GM12865 (cell line): ENCODE data around the gene CLINT1.

Experiments used
- DNase-seq: peaks from one replicate; pipeline ENCODE4 v3.0.0; 2010; ENCODE audit warnings: low read depth
- H3K4me3 ChIP-seq: 2 replicates; pipeline ENCODE4 v1.5.1; 2011; ENCODE audit warnings: mild to moderate bottlenecking, low read depth, low read length, control low read depth
- TF ChIP-seq, protein P1 (sequence below): IDR thresholded peaks from 2 replicates; pipeline ENCODE4 v1.5.1; 2011; ENCODE audit warnings: low read length, control low read depth, low read depth, inconsistent platforms; ENCODE audit not compliant: insufficient read depth; ENCODE audit errors: missing control alignments

Gene CLINT1

DNA sequence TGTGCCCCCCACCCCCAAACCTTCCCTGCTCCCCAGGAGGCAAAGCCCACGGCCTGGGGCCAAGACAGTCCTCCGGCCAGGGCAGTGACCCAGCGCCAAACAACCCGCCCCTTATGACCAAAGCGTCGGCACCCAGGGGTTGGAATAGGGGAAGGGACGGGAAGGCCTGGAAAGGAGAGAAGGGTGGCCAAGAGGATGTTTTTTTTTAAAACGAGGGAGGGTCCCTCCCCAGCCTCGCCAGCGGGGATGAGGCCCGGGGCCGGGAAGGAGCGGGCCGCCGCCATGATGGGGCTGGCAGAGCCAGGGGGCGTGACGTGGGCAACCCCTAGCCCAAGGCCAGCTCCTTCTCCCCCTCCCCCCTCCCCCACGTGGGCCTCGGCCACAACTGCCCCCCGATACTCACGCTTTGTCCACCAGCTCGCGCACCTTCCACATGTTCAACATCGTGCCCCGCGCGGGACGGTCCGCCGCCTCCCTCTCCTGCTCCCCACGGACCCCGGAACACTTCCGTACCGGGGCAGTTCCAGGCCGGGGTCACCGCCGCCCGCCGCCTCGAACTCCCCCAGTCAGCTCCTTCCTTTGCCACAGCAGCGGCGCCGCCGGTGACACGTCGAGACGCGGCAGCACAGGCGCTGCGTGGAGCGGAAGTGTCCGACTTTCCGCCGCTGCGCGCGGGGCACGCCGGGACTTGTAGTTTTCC lies at the start of gene CLINT1:
Gene CLINT1, minus strand, starts transcription at position 619 of the 700 bp plus-strand sequence. Its CDS starts 175 bp downstream, at position 444.
- H3K4me3 ChIP-seq = peak within 1 kb of the TSS; percentile 87
- peak; percentile 92 for DNase-seq
- TF ChIP-seq, protein P1, sequence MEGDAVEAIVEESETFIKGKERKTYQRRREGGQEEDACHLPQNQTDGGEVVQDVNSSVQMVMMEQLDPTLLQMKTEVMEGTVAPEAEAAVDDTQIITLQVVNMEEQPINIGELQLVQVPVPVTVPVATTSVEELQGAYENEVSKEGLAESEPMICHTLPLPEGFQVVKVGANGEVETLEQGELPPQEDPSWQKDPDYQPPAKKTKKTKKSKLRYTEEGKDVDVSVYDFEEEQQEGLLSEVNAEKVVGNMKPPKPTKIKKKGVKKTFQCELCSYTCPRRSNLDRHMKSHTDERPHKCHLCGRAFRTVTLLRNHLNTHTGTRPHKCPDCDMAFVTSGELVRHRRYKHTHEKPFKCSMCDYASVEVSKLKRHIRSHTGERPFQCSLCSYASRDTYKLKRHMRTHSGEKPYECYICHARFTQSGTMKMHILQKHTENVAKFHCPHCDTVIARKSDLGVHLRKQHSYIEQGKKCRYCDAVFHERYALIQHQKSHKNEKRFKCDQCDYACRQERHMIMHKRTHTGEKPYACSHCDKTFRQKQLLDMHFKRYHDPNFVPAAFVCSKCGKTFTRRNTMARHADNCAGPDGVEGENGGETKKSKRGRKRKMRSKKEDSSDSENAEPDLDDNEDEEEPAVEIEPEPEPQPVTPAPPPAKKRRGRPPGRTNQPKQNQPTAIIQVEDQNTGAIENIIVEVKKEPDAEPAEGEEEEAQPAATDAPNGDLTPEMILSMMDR = no peak

DNA sequence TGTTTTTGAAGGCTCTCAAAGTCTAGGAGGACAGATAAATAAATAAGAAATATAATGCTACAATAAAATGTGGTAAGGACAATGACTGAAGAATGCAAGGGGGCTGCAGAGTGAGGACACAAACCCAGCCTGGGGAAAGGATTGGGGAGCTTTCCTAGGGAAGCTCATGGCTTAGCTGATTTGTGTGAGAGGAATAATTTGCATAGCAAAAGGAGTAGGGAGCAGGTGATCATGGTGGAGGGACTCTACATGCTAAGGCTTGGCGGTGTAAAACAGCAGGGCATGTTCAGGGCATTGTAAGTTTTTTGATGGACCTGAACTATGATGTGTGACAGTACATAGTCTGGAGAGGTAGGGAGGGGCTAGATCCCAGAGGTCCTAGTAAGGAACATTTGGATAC lies 49.5 kb upstream of the CLINT1 start:
- DNase-seq = no peak
- no peak overlapping the region for H3K4me3 ChIP-seq
- TF ChIP-seq, protein P1 = no peak

DNA sequence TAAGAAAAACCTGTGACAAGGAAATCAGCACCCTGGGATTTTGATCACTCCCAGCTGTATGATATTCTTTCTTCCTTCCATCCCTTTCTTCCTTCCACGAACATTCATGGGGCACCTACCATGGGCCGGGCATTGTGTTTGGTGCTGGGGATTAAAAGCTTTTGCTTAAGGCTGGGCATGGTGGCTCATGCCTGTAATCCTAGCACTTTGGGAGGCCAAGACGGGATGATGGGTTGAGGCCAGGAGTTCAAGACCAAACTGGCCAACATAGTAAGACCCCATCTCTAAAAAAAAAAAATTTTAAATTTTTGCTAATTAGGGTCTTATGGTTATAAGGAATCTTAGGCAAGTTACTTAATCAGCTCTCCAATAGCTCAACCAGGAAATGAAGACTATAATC lies 48.5 kb upstream of the CLINT1 start:
- TF ChIP-seq, protein P1 = no peak
- no peak overlapping the region for H3K4me3 ChIP-seq
- no peak for DNase-seq

DNA sequence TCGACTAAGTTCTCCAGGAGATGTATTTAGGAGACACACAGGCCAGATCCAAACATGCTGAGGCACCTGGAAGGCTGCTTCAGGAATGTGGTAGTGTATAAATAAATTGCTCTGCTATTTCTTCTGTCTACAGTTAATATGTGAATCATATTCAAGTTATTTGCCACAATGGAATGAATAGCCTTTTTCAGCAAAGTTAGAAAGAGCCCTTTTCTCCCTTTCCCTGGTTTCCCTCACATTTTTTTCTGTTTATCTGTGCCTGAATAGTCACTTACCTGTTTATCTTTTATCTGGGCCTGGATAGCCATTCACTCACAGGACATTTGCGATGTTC lies 44.1 kb upstream of the CLINT1 start:
- TF ChIP-seq, protein P1 = no peak
- no peak overlapping the region for H3K4me3 ChIP-seq
- DNase-seq = no peak

DNA sequence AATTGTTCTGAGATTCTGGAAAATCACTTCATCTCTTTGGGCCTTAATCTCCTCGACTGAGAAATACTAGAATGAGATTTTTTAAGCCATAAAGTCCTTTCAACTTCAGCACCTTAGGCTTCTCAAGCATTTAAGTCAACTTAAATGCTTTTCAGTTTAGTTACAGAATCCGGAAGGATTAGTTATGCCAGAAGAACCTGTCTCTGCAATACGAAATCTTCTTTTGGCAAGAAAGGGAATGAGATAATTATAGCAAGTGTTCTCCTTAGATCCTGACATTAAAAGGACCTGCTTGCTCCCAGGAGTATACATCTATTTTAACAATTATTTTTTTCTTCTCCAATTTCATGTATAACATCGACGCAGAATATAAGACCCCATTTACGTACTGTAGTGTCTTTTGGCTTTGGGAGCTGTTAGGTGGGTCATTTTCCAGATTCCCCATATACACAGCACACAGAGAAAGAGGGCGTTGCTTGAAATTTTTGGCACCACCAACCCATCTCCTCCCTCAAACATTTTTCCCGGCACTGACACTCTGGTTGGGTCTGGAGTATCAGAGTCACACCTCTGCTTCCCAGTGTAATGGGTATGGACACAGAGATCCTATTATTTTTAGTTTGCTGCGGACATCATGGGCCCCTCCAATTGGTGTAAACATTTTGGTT lies 43.6 kb upstream of the CLINT1 start:
- H3K4me3 ChIP-seq = no peak overlapping the region
- TF ChIP-seq, protein P1 = no peak
- no peak for DNase-seq

DNA sequence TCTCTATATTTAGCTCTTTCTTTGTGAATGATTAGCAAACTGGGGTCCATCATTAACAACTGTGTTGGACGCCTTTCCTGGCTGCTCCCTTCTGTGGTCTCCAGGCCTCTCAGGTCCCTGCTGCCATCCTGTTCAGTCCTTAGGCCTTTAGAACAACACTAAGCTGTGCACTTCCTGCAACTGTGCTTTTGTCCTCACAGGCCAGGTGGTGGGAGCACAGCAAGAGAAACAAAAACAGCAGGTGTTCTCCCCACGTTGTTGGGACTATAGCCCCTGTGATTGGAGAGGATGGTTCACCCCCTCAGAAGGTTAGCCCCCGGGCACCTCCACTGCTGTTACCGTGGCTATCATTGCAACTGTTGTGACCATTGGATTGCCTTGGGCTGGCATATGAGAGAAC lies 41.7 kb upstream of the CLINT1 start:
- TF ChIP-seq, protein P1 = no peak
- no peak overlapping the region for H3K4me3 ChIP-seq
- no peak for DNase-seq
